H1 (cell line): Measurements from ENCODE around the gene RPS3A.

ENCODE experiments used
- ASH2L ChIP-seq: fragments of 200-600, 300-600 bp; sonication (generic); IDR thresholded peaks from one replicate; pipeline ENCODE4 v1.7.1; 2017; ENCODE audit warnings: low read length
- BACH1 ChIP-seq: IDR thresholded peaks from 2 replicates; pipeline ENCODE4 v1.6.1; 2012; ENCODE audit warnings: low read length, improper control_type of control experiment
- CTCF ChIP-seq, 3 experiments: IDR thresholded peaks; 1 replicate in 2 of 3; 2 replicates in 1 of 3; pipeline versions ENCODE4 v1.5.1 to v1.6.1; 2011; ENCODE audit warnings: low read length in 3 of 3, mild to moderate bottlenecking in 3 of 3, inconsistent platforms in 2 of 3, low read depth in 1 of 3, moderate library complexity in 1 of 3; ENCODE audit not compliant: insufficient read depth in 1 of 3; ENCODE audit errors: control extremely low read depth in 1 of 3
- EP300 ChIP-seq, 2 experiments: IDR thresholded peaks; 1 replicate in 1 of 2; 2 replicates in 1 of 2; pipeline ENCODE4 v1.6.1; 2011 to 2012; ENCODE audit warnings: low read depth in 2 of 2, low read length in 2 of 2, mild to moderate bottlenecking in 2 of 2, borderline replicate concordance in 1 of 2, inconsistent platforms in 1 of 2, moderate library complexity in 1 of 2
- EZH2 ChIP-seq: fragments of 200-600 bp; sonication (generic); IDR thresholded peaks from 2 replicates; pipeline ENCODE4 v1.7.1; 2012; ENCODE audit warnings: low read depth, mild to moderate bottlenecking, moderate library complexity, low read length, inconsistent platforms; ENCODE audit not compliant: severe bottlenecking
- KDM5A ChIP-seq: fragments of 200-600 bp; IDR thresholded peaks from 2 replicates; pipeline ENCODE4 v1.7.1; 2012; ENCODE audit warnings: mild to moderate bottlenecking, low read length, inconsistent platforms, mixed read lengths
- POLR2AphosphoS5 ChIP-seq: IDR thresholded peaks from 2 replicates; pipeline ENCODE4 v1.6.1; 2011; ENCODE audit warnings: low read depth, low read length

- TF ChIP-seq POLR2AphosphoS5 = no peak
- TF ChIP-seq EP300 (IDR thresholded peaks at IDR 0.05; ENCODE audit: borderline replicate concordance in 1 of 2, low read depth in 2 of 2, low read length in 2 of 2) = no peak
- TF ChIP-seq EZH2 = no peak
- TF ChIP-seq BACH1 = no peak
- no peak for TF ChIP-seq KDM5A
- no peak for TF ChIP-seq CTCF (IDR thresholded peaks at IDR 0.05; ENCODE audit: control extremely low read depth in 1 of 3, insufficient read depth in 1 of 3, low read depth in 1 of 3, low read length in 3 of 3)
- no peak for TF ChIP-seq ASH2L
Observed at GRCh38 chr4:151139814-151140213, 40.4 kb downstream of the RPS3A start.
